ENCODE measurements around the gene AADAC.

Gene AADAC

GRCh38 chr3:151816091-151816604 lies 2.2 kb downstream of the AADAC start:
- no peak for TF ChIP-seq CTCF (conservative IDR thresholded peaks at IDR 0.05; ENCODE audit: low read length)
- DNase-seq (ENCODE audit: low read depth): peak; percentile 42
- no peak overlapping the region for H3K4me3 ChIP-seq (ENCODE audit: low read length)

- no peak for DNase-seq (ENCODE audit: low read depth)
- H3K4me3 ChIP-seq (ENCODE audit: low read length): no peak overlapping the region
- no peak for TF ChIP-seq CTCF (conservative IDR thresholded peaks at IDR 0.05; ENCODE audit: low read length)
These were observed 3.6 kb downstream of the AADAC start for GRCh38 chr3:151817473-151817872.

GRCh38 chr3:151818361-151818760 lies 4.4 kb downstream of the AADAC start:
- no peak for TF ChIP-seq CTCF (conservative IDR thresholded peaks at IDR 0.05; ENCODE audit: low read length)
- DNase-seq (ENCODE audit: low read depth): no peak
- H3K4me3 ChIP-seq (ENCODE audit: low read length): no peak overlapping the region

GRCh38 chr3:151819910-151820309 lies 6.0 kb downstream of the AADAC start:
- TF ChIP-seq CTCF (conservative IDR thresholded peaks at IDR 0.05; ENCODE audit: low read length): no peak
- DNase-seq (ENCODE audit: low read depth): no peak
- H3K4me3 ChIP-seq (ENCODE audit: low read length): no peak overlapping the region

- TF ChIP-seq CTCF (conservative IDR thresholded peaks at IDR 0.05; ENCODE audit: low read length): no peak
- H3K4me3 ChIP-seq (ENCODE audit: low read length): no peak overlapping the region
- no peak for DNase-seq (ENCODE audit: low read depth)
These were observed 13.9 kb downstream of the AADAC start for GRCh38 chr3:151827816-151828215.

- no peak for TF ChIP-seq CTCF (conservative IDR thresholded peaks at IDR 0.05; ENCODE audit: low read length)
- H3K4me3 ChIP-seq (ENCODE audit: low read length): no peak overlapping the region
- DNase-seq (ENCODE audit: low read depth): peak; percentile 53
These were observed 22.0 kb downstream of the AADAC start for GRCh38 chr3:151835751-151836525.

- DNase-seq (ENCODE audit: low read depth): peak; percentile 74
- no peak overlapping the region for H3K4me3 ChIP-seq (ENCODE audit: low read length)
- no peak for TF ChIP-seq CTCF (conservative IDR thresholded peaks at IDR 0.05; ENCODE audit: low read length)
These were observed 23.1 kb downstream of the AADAC start for GRCh38 chr3:151837057-151837456.

Measured in AG10803 (cell line).